Activated naive CD4-positive, alpha-beta T cell treated with anti-CD3 and anti-CD28 coated beads for 36 hours (primary cell): ENCODE results near the gene LIMCH1. TPM values are rescaled to one million over a fixed set of nuclear protein-coding genes. Genes with fewer than 3 reads are reported as not detected.
"Not testable (repeated sequence)": the region's sequence is repeated elsewhere in the genome, so short reads cannot be mapped to it uniquely, and the experiment has no call there.

Experiments
- CTCF ChIA-PET: fragments of 350-600 bp; sonication (Branson Sonifier 250); formaldehyde crosslinking; loops from one replicate; lab custom pipeline; 2021; ENCODE audit warnings: antibody characterized with exemption; lab: Charles Lee
- DNase-seq: peaks from one replicate; pipeline ENCODE4 v3.0.0-alpha.2; 2020
- H3K27ac Mint-ChIP-seq: one replicate; pipeline ENCODE4 v1.8.0; 2021; ENCODE audit warnings: mild to moderate bottlenecking, mixed read lengths
- H3K27me3 Mint-ChIP-seq: one replicate; pipeline ENCODE4 v1.8.0; 2021; ENCODE audit warnings: low read depth, mixed read lengths
- H3K36me3 Mint-ChIP-seq: one replicate; pipeline ENCODE4 v1.8.0; 2021; ENCODE audit warnings: low read depth, mixed read lengths
- H3K4me1 Mint-ChIP-seq: one replicate; pipeline ENCODE4 v1.8.0; 2021; ENCODE audit warnings: low read depth, mixed read lengths
- H3K4me3 Mint-ChIP-seq: one replicate; pipeline ENCODE4 v1.8.0; 2021; ENCODE audit warnings: mild to moderate bottlenecking, moderate library complexity, mixed read lengths
- H3K9me3 Mint-ChIP-seq: one replicate; pipeline ENCODE4 v1.8.0; 2021; ENCODE audit warnings: mixed read lengths
- intact Hi-C: fragments of 100-400 bp; cut with micrococcal nuclease; formaldehyde crosslinking; loops from one replicate; pipeline ENCODE4 v1.15.1; 2023
- total RNA-seq, 2 experiments: library from RNA; stranded (reverse); gene quantifications; one replicate each; pipeline ENCODE4 v1.2.3, GENCODE V29; 2021

The LIMCH1 gene
- total RNA-seq, 2 experiments from 2014 or later: not detected

DNA sequence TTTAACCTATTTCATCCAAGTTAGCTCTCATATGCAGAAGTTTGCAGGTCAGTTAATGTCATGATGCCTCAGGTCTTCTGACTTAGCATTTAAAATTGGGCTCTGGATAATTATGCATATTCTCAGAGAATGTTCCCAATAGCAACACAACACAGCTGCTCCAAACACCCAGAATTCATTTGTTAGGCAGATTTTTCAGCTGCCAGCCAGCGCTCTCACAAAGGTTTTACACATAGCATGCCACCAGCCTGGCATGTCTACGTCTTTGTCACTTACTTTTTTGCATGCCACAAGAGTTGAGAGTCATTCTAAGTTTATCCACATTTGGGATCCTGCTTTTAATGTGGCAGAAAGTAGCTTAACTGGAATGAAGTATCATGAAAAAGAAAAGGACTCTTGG, 84.8 kb downstream of the LIMCH1 start:
- DNase-seq: no peak
- no peak overlapping the region for H3K4me3 Mint-ChIP-seq
- CTCF ChIA-PET: no interaction called here
- peaks cover 6% of the 10 kb centered on the region for H3K27me3 Mint-ChIP-seq
- H3K4me1 Mint-ChIP-seq: no peaks in the 10 kb centered on the region
- no peaks in the 10 kb centered on the region for H3K36me3 Mint-ChIP-seq
- no peaks in the 10 kb centered on the region for H3K9me3 Mint-ChIP-seq
- intact Hi-C loops: no loop called here
- H3K27ac Mint-ChIP-seq: no peak overlapping the region

DNA sequence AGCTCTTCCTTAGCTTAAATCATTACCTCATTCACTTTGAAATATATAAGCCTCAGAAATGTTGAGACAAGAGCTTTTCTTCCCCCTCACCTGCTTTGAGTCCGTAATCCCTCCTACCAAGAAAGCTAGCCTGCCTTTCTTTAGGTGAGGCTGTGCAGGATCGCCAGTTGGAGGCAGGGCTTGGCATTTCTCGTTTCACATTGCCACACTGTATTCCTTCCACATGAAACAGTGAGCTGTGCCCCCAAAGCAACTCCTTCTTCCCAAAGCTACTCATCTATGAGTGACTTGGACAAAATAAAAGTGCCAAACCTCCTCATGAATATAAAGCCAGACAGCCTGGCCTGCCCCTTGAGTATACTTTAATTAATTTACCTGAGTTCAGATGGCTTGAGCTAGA, 86.8 kb downstream of the LIMCH1 start:
- no peaks in the 10 kb centered on the region for H3K9me3 Mint-ChIP-seq
- no peaks in the 10 kb centered on the region for H3K36me3 Mint-ChIP-seq
- CTCF ChIA-PET: no interaction called here
- H3K27ac Mint-ChIP-seq: no peak overlapping the region
- H3K4me3 Mint-ChIP-seq: no peak overlapping the region
- no peak for DNase-seq
- H3K27me3 Mint-ChIP-seq: peaks cover 6% of the 10 kb centered on the region
- no peaks in the 10 kb centered on the region for H3K4me1 Mint-ChIP-seq
- intact Hi-C loops: no loop called here

DNA sequence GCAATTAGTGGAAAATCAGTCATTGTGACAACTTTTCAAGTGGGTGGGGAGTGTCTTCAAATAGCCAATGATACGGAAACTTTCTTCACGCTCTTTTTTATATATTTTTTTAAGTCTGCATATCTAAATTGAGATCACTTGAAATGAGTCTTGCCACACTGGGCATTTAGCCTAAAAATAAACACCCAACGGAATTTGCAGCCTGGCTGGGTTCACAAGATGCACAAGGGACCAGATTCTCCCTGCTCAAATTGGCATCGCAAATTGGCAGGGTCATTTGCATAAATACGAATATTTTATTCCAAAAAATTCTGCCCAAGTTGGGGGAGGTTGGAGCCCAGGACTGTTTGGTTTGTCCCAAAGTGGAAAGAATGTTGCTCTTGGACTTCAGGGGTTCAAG, 87.6 kb downstream of the LIMCH1 start:
- Mint-ChIP-seq H3K4me3 (no peak overlapping the region), H3K36me3 (no peaks in the 10 kb centered on the region), H3K4me1 (no peaks in the 10 kb centered on the region), H3K27me3 (peaks cover 6% of the 10 kb centered on the region), H3K9me3 (no peaks in the 10 kb centered on the region), H3K27ac (no peak overlapping the region)
- CTCF ChIA-PET: no interaction called here
- intact Hi-C loops: no loop called here
- no peak for DNase-seq

DNA sequence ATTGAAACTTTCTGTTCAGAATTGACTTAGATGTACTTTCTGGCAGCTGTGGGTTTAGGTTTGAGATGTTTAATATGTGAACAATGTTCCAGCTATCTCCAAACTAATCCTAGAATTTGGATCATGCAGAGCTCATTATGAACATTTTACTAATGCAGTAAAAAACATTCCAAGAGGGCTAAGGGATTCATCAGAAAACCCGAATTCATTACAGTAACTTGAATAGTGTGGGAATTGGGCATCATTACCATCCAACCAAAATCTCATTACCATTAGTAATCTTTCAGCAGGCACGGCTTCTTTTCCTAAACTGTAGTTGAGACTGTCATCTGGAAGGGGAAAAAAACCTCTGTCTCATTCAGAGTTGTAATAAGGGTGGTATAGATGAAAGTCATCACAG, 91.0 kb downstream of the LIMCH1 start:
- Mint-ChIP-seq H3K27me3 (peaks cover 6% of the 10 kb centered on the region), H3K9me3 (no peaks in the 10 kb centered on the region), H3K4me1 (no peaks in the 10 kb centered on the region), H3K4me3 (no peak overlapping the region), H3K36me3 (no peaks in the 10 kb centered on the region), H3K27ac (no peak overlapping the region)
- DNase-seq: no peak
- CTCF ChIA-PET: no interaction called here
- intact Hi-C loops: no loop called here

DNA sequence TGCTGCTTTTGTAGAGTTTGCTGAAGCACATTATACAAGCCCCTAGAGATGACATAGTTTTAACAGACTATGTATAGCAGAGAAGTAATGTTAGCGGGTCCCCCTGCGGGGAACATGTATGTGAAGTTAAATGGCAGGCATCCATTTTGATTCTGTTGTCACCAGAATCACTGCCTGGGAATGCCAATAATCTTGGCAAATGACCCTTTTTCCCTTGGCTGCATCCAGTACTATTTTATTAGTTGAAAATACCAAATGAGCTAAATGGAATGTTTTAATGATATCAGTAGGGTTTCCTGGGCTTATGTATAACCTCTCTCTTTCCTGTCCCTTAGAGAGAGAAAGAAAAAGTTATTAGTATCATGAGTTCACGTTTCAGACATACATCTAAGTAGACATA, 93.6 kb downstream of the LIMCH1 start:
- CTCF ChIA-PET: no interaction called here
- intact Hi-C loops: no loop called here

DNA sequence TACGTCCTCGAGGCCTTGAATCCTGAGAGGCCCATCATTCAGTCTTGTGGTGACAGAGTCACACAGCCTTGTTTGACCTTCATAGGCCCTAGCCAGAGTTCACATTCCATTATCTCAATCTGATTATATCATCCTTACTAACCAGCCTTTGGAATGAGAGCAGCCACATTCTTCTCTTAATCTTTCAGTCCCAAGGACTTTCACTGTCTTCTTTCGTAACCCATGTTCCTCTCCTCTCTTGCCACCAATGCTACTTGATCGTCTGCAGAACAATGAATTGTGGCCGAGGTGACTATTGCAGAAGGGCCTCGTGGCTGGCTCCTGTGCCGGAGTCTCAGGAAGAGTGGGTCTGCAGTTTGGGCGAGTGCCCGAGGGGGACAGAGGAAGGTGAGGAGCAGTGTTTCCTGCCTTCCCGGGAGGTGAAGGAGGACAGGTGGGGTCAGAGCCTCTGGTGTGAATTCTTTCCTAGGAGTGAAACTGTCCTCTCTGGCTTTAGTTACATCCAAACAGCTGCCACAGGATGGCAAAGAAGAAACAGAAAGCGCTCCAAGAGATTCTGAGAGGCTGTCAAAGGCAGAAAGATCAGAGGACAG, 94.6 kb downstream of the LIMCH1 start:
- intact Hi-C loops: no loop called here
- Mint-ChIP-seq H3K36me3 (no peaks in the 10 kb centered on the region), H3K27me3 (no peaks in the 10 kb centered on the region), H3K4me3 (no peak overlapping the region), H3K9me3 (no peaks in the 10 kb centered on the region), H3K4me1 (no peaks in the 10 kb centered on the region), H3K27ac (no peak overlapping the region)
- DNase-seq: no peak
- CTCF ChIA-PET: no interaction called here

More for the DNA sequence above, 93.6 kb downstream of the LIMCH1 start:
- DNase-seq: no peak
- no peak overlapping the region for H3K27ac Mint-ChIP-seq
- no peaks in the 10 kb centered on the region for H3K27me3 Mint-ChIP-seq
- H3K4me1 Mint-ChIP-seq: no peaks in the 10 kb centered on the region
- H3K9me3 Mint-ChIP-seq: no peaks in the 10 kb centered on the region
- no peaks in the 10 kb centered on the region for H3K36me3 Mint-ChIP-seq
- H3K4me3 Mint-ChIP-seq: no peak overlapping the region

DNA sequence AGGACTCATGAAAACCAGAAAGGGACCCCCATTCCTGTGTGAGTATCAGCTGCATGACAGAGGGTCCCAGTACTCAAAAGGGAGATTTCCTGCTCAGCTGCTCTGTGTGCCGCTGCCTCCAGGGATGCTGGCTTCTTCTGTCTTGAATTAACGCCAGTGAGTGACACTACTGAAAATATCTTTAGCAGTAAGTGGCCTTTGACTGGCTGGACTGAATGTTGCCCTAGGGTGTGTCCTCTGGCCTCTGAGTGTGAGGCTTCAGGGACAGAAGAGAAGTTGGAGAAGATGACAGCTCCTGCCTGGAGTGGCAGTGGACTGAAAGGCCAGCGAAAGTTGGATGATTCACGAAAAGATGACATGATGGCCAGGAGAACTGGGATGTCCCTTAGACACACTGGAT, 95.4 kb downstream of the LIMCH1 start:
- H3K27me3 Mint-ChIP-seq: no peaks in the 10 kb centered on the region
- DNase-seq: no peak
- H3K36me3 Mint-ChIP-seq: no peaks in the 10 kb centered on the region
- H3K9me3 Mint-ChIP-seq: no peaks in the 10 kb centered on the region
- intact Hi-C loops: no loop called here
- no peak overlapping the region for H3K4me3 Mint-ChIP-seq
- no peaks in the 10 kb centered on the region for H3K4me1 Mint-ChIP-seq
- CTCF ChIA-PET: no interaction called here
- no peak overlapping the region for H3K27ac Mint-ChIP-seq

DNA sequence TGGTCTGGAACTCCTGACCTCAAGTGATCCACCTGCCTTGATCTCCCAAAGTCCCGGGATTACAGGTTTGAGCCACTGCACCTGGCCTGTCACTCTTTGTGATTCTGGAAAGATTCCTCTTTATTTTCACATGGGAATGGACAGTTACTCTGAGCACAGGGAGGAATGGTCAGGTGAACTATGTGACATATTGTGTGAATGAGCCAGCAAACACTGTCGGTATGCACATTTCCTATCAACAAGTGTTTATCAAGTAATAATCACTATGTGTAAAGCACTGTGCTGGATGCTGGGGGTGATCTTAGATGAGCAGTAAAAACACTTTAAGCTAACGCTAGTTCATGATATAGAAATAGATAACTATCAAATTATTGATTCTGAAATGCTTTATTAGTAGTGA, 97.5 kb downstream of the LIMCH1 start:
- H3K4me1 Mint-ChIP-seq: no peaks in the 10 kb centered on the region
- H3K27ac Mint-ChIP-seq: no peak overlapping the region
- CTCF ChIA-PET: no interaction called here
- H3K27me3 Mint-ChIP-seq: peaks cover 7% of the 10 kb centered on the region
- H3K4me3 Mint-ChIP-seq: no peak overlapping the region
- DNase-seq: no peak
- intact Hi-C loops: no loop called here
- no peaks in the 10 kb centered on the region for H3K36me3 Mint-ChIP-seq
- H3K9me3 Mint-ChIP-seq: no peaks in the 10 kb centered on the region

DNA sequence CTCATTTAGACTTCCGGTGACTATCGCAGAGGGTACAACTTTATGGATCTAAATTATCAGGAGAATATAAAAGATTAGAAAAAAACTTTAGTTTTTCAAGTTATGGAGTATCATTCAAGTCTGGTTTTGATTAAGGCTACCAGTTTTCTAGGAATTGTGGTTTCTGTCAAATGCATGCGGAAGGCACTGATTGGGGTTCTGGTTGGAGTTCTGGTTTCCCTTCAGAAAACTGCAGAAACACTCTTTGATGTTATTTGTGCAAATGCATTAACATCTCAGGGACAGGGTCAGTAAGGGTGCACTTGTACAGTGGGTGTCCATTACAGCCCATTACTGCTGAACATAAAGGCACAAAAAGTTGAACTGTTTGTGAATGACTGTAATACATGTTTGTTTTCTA, 100.2 kb downstream of the LIMCH1 start:
- H3K27me3 Mint-ChIP-seq: peaks cover 12% of the 10 kb centered on the region
- intact Hi-C loops: no loop called here
- H3K36me3 Mint-ChIP-seq: no peaks in the 10 kb centered on the region
- no peaks in the 10 kb centered on the region for H3K4me1 Mint-ChIP-seq
- DNase-seq: no peak
- CTCF ChIA-PET: no interaction called here
- H3K9me3 Mint-ChIP-seq: no peaks in the 10 kb centered on the region
- no peak overlapping the region for H3K4me3 Mint-ChIP-seq
- no peak overlapping the region for H3K27ac Mint-ChIP-seq

DNA sequence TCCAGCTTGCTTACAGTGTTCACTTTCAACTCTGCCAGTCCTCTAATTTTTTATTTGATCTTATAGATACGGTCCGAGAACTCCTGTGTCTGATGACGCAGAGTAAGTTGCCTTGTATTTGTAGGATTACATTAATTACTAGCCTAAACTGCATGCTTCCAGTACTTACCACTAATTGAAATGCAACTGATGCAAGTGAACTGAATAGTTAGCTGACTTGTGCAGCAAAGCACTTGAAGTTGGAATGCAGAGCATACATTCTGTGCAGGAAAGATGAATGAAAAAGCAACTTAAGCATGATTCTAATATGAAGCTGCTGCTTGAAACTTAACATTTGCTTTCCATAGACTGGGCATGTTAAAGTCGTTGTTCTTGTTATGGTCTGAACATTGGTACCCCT, 100.9 kb downstream of the LIMCH1 start:
- Mint-ChIP-seq H3K9me3 (no peaks in the 10 kb centered on the region), H3K27ac (no peak overlapping the region), H3K36me3 (no peaks in the 10 kb centered on the region), H3K27me3 (peaks cover 12% of the 10 kb centered on the region), H3K4me3 (no peak overlapping the region), H3K4me1 (no peaks in the 10 kb centered on the region)
- CTCF ChIA-PET: no interaction called here
- intact Hi-C loops: no loop called here
- DNase-seq: no peak

DNA sequence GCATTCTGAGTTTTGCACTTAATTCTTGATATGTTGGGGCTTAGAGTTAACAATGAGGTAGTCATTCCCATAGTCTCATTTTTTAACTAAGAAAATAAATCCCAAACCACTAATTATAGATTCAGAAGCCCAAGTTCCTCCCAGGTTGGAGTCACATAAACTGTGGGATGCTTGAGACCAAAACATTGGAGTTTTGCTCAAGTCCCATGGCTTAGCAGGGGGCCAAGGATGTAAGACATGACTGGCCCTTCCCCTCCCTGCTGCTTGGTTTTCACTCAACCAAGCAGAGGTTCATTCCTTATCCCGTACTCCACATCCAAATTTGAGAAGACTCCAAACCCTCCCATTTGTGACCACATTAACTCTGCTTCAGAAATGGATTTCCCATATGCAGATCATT, 101.3 kb downstream of the LIMCH1 start:
- CTCF ChIA-PET: no interaction called here
- no peaks in the 10 kb centered on the region for H3K36me3 Mint-ChIP-seq
- H3K4me1 Mint-ChIP-seq: no peaks in the 10 kb centered on the region
- no peak for DNase-seq
- intact Hi-C loops: no loop called here
- no peak overlapping the region for H3K4me3 Mint-ChIP-seq
- peaks cover 12% of the 10 kb centered on the region for H3K27me3 Mint-ChIP-seq
- H3K27ac Mint-ChIP-seq: no peak overlapping the region
- H3K9me3 Mint-ChIP-seq: no peaks in the 10 kb centered on the region

DNA sequence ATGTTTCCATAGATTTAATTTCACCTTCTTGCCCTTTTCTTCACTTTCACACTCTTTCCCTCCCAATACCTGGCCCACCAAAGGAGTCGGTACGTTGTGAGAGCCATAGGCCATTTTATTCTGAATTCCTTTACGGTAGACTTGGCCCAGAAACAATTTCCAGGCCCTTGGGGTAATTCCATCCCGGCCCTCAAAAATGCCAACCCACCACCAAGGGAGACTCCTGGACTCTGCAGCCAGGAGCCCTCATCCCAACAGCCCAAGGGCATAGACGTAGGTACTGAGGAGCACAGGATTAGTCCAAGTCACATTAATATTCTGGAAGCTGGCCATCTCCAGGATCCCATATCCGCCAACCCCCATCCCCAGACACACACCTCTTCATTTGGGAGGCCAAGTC, 102.9 kb downstream of the LIMCH1 start:
- no peaks in the 10 kb centered on the region for H3K9me3 Mint-ChIP-seq
- intact Hi-C loops: loop anchor here (5.0 kb wide), 2 partner anchors 359 to 714 kb away; no protein-coding TSS in a partner anchor

DNA sequence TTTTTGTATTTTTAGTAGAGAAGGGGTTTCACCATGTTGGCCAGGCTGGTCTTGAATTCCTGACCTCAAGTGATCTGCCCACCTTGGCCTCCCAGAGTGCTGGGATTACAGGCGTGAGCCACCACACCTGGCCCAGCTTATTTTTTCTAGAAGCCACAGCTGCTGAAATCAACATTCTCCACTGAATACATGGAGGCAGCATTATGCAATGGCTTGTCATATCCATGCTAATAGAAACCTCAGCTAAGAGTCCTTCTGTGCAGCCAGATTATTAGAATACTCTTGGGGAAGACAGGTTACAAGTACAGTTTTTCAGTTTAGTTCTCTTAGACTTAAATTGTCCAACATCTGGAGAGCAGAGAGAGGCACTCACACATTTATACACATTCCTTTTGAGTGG, 104.8 kb downstream of the LIMCH1 start:
- CTCF ChIA-PET, H3K9me3 Mint-ChIP-seq, H3K4me1 Mint-ChIP-seq, H3K4me3 Mint-ChIP-seq, DNase-seq, H3K36me3 Mint-ChIP-seq, H3K27ac Mint-ChIP-seq: not testable (repeated sequence)
- peaks cover 28% of the 10 kb centered on the region for H3K27me3 Mint-ChIP-seq
- intact Hi-C loops: loop anchor here (5.0 kb wide), 2 partner anchors 360 to 715 kb away; no protein-coding TSS in a partner anchor

More for the DNA sequence above, 102.9 kb downstream of the LIMCH1 start:
- Mint-ChIP-seq H3K27me3 (peaks cover 27% of the 10 kb centered on the region), H3K4me1 (no peaks in the 10 kb centered on the region), H3K36me3 (no peaks in the 10 kb centered on the region), H3K27ac (no peak overlapping the region), H3K4me3 (no peak overlapping the region)
- CTCF ChIA-PET: no interaction called here
- DNase-seq: no peak
